KBM-7 (cell line): ENCODE results near the gene PLCG1.
"Not testable (repeated sequence)": the region's sequence is repeated elsewhere in the genome, so short reads cannot be mapped to it uniquely, and the experiment has no call there.

Experiments used
- DNase-seq: peaks from one replicate; pipeline ENCODE4 v3.0.0-alpha.2; 2015
- in situ Hi-C: fragments of 300-500 bp; cut with MboI; formaldehyde crosslinking; loops from 2 replicates; pipeline ENCODE4 v1.14.3; 2020; ENCODE audit warnings: low sequenced_read_pairs, low pct_unique_long_range_greater_than_20kb, mixed read lengths

PLCG1 gene

DNA sequence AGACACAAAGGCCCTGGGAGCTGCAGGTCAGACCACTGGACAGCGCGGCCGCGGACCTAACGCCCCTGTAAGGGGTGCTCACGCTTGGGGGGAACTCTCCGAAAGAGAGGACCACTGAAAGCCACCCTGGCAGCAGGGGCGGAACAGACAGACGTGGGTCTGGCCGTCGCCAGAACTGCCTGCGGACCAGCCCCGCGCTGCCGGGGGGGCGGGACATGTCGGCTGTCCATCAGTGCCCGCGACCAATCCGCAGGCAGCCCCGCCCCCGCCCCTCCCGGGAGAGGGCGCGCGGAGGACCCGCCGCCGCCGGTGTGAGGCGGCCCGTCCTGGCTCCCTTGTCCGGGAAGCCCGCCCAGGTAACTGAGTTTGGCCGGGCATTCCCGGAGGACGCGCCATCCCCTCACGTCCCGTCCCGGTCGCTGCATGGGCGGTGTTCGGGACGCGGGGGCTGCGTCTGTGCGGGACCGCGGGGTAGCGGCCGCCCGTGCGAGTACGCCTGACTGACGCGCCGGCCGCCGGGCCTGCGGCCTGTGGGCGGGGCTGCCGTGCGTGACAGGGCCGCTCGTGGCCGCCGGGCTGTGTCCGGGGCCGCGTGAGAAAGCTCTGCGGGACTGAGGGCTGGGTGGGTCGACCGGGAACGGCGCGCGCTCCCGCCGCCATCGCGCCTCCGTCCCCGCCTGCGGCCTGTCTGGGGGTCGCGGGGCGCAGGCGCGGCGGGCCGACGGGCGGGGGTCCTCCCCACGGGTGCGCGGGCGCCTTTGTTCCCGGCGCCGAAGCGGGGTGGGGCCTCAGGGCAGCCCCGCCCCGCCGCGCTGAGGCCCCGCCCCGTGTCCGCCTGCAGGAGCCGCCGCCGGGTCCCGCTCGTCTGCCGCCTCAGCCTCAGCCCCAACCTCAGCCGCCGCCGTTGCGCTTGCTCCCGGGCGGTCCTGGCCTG is at the start of gene PLCG1:
Gene PLCG1 (plus strand): TSS at position 864 of the 934 bp plus-strand sequence. CDS start 99 bp downstream, outside the sequence.
- in situ Hi-C loops = no loop called here
- DNase-seq = peak; percentile 65

DNA sequence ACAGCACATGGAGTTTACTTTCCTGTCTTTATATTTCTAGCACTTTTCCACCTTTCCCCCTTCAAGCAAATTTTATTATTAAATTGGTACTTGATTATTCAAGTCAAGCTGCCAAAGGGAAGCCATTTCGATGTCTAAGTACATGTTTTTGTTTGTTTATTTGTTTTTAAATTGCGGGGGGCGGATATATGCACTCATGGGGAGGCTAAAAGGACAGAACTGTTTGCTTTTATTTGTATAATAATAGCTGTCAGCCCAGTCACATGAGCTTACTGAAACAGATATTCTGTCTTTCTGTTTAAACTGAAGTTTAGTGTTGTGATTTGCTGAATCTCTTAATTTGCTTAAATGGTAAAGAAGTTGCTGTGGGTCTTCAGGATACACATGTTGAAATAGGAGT is 49.6 kb upstream of the PLCG1 start:
- in situ Hi-C loops = no loop called here

DNA sequence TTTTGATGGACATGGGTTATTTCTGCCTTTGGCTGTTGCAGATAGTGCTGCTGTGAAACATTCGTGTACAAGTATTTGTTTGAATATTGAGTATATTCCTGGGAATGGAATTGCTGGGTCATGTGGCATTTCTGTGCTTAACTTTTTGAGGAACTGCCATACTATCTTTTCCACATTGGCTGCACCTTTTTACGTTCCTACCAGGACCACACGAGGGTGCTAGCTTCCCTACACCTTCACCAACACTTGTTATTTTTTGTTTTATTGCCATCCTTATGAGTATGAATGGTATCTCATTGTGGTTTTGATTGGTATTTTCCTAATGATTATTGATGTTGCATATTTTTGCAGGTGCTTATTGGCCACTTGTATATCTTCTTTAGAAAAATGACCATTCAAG is 47.8 kb upstream of the PLCG1 start:
- in situ Hi-C loops = no loop called here
- peak; percentile 61 for DNase-seq

More for the DNA sequence above, 49.6 kb upstream of the PLCG1 start:
- DNase-seq = no peak

DNA sequence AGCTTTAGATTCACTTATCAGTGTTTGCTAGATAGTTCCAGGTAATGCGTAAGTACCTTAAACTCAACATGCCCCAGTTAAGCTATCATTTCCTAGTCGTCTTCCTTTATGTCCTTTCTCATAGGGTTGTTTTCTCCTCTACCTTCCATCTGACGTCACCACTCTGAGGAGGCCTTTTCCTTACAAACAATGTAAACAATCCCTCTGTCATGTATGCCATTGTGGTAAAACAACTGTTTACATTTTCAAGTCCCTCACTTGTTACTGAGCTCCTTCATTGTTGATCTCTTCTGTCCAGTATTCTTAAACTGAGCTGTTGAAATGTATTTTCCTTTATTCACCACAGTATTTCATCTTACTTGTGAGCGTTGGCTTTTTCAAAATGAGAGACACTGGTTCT is 45.4 kb upstream of the PLCG1 start:
- DNase-seq = no peak
- in situ Hi-C loops = no loop called here

DNA sequence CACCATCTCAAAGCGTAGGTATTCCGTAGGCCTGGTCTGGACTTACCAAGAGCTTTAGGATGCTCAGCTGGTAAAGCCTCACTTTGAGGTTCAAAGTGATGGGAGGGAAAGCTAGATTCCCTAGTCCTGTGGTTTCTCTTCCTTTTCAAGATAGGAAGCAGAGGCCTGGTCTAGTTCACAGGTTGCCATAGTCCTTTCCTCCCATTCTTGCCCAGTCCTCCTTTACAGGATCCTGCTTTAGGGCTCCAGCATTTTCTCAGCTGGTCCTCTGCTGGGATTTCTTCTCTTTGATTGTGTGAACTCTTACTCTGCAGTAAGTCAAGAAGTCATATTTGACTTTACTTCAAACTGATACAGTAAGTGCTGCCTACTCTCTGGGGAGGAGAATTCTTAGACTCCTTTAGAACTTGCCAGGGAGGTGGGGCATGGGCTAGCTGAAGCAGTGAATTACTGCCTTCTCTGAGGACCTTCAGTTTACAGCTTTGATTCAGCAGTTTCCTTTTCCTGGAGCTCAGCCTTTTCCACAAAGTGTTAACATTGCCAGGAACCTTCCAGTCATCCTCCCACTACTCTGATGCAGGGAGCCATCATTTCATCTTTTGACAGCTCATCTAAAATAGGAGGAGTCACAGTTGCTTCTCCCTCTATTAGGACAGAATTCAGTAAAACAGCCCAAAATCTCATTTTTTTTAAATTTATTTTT is 42.8 kb upstream of the PLCG1 start:
- in situ Hi-C loops = no loop called here
- DNase-seq = no peak

DNA sequence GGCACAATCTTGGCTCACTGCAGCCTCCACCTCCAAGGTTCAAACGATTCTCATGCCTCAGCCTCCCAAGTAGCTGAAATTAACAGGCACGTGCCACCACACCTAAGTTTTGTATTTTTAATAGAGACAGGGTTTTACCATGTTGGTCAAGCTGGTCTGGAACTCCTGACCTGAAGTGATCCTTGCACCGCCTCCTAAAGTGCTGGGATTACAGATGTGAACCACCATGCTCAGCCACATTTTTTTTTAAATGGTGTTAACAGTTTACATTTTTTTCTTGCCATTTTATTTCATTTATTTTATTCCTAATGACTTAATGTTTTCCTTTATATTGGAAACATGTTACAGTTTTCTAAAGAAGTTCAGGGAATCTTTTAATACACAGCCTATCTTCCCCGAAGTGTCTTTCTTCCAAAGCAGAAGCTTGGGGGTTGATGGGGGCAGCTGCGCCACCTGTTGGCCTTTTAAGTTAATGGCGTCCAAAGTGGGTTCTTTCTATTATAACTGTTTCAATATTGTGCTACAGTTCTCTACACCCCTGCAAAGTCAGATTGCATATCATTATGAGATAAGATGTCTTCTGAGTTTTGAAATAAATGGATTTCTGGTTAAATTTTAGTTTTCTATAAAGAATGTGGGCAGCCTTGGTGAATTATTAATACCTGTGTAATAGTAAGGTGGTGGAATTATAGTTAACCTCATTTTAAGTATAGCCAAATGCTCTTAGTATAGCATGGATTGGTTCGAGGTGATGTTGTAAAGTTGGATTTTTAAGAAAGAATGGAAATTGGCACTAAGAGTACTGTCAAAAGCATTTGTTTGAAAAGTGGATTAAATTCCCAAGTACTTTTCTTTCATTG is 42.0 kb upstream of the PLCG1 start:
- DNase-seq = peak; percentile 75
- in situ Hi-C loops = no loop called here

DNA sequence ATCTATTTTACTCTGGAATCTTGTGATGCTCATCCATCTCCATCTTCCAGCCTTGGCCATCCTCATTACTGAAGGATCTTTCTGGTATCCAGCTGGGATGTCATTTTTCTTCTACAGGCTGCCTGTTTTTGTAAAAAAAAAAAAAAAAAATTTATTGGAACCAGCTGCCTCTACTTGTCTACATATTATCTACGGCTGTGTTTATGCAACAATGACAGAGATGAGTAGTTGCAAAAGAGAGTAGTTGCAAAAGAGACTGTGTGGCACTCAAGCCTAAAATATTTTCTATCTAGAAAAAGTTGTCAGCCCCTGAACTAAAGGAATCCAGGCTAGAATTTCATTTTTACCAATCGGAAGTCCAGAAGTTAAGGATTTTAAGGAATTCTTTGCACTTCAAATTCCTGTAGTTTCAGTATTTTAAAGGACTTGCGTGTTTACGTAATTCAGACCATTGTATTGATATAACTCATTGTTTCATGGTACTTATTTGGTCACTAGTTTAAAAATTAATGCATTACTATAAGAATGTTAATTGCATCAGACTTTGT is 38.6 kb upstream of the PLCG1 start:
- in situ Hi-C loops = no loop called here
- no peak for DNase-seq

DNA sequence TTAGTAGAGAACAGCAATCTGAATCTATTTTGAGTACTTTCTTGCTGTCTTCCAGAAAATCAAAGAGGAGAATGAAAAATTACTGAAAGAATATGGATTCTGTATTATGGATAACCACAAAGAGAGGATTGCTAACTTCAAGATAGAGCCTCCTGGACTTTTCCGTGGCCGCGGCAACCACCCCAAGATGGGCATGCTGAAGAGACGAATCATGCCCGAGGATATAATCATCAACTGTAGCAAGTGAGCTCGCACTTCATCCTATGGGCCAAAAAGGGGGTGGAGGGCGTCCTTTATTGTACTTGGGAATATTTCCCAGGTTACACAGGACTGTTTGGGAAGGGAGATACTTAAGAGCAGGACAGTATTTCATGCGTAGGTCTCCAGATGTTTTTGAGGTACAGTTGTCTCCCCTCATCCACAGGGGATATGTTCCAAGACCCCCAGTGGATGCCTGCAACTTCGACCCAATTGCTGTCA is 37.3 kb upstream of the PLCG1 start:
- in situ Hi-C loops = no loop called here

DNA sequence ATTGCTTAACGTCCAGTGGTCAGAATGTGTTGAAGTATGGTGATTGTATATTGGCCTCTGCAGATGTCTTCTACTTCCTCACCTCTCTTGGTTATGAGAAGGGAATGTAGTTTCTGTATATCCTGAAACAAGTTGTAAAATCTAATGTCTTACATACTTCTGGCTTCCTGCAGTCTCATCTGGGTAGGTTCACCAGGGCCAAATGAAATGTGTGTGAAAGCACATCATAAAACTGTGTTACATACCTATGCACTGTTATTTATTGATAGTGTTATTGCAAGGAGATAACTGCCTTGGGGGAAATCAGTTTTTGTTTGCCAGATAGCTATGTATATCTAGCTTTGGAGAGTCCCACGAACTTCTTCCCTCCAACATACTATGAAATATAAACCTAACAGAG is 35.7 kb upstream of the PLCG1 start:
- in situ Hi-C loops = no loop called here
- no peak for DNase-seq

More for the DNA sequence above, 37.3 kb upstream of the PLCG1 start:
- DNase-seq = no peak

DNA sequence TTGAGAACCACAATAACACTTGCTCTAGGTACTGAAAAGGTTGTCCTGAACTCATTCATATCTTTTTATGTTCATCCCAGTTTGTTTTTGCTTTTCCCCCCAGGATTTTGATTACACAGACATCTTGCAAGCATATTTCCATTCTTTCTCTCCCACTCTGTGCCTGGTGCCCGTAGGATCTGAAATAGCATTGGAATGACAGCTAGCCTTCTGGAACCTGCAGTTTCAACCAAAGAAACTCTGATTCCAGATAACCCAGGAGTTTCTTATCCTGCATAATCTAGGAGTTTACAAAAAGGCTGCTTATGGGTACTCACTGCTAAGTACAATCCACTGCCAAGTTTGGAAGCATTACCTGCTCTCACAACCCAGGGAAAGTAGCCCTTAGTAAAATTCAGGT is 28.8 kb upstream of the PLCG1 start:
- no peak for DNase-seq
- in situ Hi-C loops = no loop called here

DNA sequence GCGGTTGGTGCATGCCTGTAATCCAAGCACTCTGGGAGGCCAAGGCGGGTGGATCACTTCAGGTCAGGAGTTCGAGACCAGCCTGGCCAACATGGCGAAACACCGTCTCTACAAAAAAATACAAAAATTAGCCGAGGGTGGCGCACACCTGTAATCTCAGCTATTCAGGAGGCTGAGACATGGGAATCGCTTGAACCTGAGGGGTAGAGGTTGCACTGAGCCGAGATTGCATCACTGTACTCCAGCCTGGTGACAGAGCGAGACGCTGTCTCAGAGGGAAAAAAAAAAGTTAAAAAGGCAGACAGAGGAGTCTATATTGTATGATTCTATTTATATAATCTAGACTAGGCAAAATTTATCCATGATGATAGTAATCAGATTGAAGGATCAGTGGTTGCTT is 27.3 kb upstream of the PLCG1 start:
- in situ Hi-C loops = no loop called here
- no peak for DNase-seq

DNA sequence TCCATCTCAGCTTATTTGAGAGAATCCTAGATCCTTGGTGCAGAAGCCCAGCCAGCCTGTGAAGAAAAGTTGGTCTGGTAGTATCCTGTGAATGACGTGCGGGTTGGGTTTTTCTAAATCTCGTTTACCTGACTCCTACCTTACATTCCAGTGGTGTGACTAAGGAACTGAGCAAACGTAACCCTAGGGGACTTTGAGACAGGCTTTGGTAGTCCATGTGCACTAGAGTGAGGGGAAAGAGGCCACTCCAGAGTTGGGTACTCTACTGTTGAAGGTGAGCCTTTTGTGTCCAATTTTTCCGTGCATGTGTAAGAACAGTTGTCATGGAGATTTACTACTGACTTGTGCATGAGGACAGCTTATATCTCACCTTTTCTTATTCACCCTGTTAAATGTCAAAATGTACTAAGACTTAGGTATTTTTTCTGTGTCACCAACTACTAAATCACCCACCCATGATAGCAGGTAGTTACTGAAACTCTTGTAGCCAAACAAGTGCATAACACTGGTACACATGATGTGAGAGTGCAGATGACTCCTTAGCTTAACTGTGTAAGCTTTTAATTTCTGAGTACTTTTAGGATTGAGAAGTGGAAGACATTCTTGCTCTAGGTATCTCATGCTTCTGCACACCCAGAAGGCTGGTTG is 26.3 kb upstream of the PLCG1 start:
- no peak for DNase-seq
- in situ Hi-C loops = no loop called here

DNA sequence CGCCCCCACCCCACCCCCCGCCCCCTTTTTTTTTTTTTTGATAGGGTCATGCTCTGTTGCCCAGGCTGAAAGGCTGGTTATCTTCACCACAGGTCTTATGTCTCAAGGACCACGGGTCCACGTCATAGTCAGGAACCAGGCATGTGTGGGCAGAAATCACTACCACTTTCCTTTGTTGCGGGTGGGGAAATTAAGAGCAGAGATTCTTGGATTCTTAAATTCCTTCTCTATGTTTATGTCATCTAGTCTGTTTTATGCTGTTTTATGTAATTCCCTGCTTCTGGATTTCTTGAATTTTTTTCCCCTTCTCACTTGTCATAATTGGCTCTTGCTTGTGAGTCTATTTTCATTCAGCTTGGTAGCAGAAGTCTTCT is 25.8 kb upstream of the PLCG1 start:
- no peak for DNase-seq
- in situ Hi-C loops = no loop called here

DNA sequence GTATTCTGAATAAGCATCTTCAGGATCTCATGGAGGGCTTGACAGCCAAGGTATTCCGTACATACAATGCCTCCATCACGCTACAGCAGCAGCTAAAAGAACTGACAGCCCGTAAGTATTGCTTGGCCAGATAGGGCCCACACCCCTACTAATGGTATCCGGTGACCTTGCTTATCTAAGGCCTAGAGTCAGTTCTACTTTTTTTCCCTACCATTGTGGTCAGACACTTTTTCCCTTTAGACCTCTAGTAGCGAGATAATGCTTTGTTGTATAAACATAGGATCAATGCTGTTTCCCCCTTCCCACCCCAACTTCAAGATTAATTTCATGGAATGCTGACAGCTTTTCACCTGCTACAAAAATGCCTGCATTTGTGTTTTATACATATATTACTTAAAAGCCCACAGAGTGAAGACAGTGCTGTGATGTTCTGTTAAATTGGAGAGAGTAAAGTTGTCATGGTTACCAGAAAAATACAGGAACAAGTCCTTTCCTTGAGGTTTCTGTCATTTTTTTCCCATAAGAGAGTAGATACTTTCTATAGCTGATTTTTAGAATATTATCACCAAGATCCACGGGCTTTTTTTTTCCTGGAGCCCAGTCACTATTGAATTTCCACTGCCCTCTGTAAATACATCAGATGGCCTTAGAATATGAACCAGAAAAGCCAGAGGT is 20.9 kb upstream of the PLCG1 start:
- DNase-seq = no peak
- in situ Hi-C loops = no loop called here

DNA sequence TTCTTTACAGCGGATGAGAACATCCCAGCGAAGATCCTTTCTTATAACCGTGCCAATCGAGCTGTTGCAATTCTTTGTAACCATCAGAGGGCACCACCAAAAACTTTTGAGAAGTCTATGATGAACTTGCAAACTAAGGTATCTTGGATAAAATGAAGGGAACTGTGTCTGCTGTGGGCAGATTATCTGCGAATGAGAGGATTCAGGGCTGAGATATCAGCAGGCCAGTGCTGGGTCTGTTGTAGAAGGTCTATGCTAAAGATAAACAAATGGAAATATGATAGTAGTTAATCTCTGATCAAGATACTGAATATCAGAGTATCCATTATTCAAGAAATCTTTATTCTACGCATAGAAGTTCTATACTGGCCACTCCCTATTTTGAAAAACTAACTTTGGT is 19.2 kb upstream of the PLCG1 start:
- in situ Hi-C loops, DNase-seq: not testable (repeated sequence)

DNA sequence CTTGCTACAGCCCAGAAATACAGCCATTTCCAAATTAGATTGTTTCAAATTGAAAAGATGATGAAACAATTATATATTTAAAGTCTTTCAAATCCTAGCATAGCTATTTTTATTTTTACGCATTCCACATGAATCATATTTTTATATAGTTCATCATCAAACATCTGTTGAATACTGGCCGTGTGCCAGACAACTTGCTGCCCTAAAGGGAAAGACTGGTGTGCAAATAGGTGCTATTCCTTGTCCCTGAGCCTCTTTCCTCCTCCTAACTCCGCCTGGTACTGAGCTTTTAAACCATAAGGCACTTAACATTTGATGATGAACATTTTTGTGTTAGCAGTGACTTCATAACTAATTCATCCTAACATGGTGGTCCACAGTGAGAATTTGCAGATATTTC is 18.7 kb upstream of the PLCG1 start:
- DNase-seq = no peak
- in situ Hi-C loops = no loop called here

DNA sequence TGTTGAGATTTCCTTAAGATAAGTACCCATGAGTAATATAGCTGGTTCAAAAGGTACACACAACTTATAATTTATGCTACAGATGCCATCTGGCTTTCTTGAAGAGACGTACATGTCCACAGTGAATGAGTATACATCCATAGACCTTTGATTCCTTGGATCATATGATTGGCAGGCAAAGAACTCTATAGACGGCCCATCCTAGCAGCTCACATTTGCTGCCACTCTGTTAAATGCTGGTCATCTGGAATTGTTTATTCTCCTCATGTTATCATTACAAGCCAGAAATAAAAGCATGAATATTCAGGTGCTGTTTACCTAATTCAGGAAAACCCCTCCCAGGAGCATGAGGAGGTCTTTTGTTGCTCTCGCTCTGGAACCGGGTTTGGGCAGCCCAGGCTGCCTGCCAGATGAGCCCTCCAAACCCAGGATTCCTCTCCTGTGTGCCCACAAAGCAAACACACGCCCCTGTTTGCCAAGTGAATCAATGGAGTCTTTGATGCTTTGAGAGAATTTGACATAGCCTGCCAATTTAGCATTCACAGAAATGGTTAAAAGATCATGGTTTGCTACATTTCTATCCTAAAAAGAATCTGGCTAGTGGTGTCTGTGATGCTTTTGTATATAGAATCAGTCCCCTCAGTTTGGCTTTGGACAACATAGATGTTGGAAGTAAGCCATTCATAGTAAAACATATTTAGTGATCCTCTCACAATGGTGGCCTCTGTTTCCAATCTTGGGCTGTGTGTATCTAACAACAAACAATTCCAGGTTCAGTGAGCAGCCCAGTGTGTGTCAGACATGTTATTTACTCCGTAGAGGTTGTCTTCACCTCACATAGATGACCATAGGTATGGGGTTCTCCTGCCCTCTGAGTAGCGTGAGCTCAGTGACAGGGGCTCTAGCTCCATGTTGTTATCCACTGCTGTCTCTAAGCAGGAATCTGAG is 17.5 kb upstream of the PLCG1 start:
- in situ Hi-C loops = no loop called here
- no peak for DNase-seq
